ENCODE measurements around the gene JAK2.

JAK2 gene

GRCh38 chr9:5112109-5112592 lies 127.1 kb downstream of the JAK2 start:
- Mint-ChIP-seq H3K9me3 (peaks cover 4% of the 10 kb centered on the region), H3K36me3 (ENCODE audit: low read depth) (peaks cover 43% of the 10 kb centered on the region), H3K27me3 (no peaks in the 10 kb centered on the region), H3K27ac (no peak overlapping the region), H3K4me1 (no peaks in the 10 kb centered on the region), H3K4me3 (no peak overlapping the region)
- ATAC-seq (no peak), DNase-seq (no peak)

GRCh38 chr9:5112646-5113045 lies 127.6 kb downstream of the JAK2 start:
- Mint-ChIP-seq H3K4me1 (no peaks in the 10 kb centered on the region), H3K9me3 (peaks cover 4% of the 10 kb centered on the region), H3K27me3 (no peaks in the 10 kb centered on the region), H3K27ac (no peak overlapping the region), H3K36me3 (ENCODE audit: low read depth) (peaks cover 41% of the 10 kb centered on the region), H3K4me3 (no peak overlapping the region)
- DNase-seq: no peak
- no peak for ATAC-seq

DNA sequence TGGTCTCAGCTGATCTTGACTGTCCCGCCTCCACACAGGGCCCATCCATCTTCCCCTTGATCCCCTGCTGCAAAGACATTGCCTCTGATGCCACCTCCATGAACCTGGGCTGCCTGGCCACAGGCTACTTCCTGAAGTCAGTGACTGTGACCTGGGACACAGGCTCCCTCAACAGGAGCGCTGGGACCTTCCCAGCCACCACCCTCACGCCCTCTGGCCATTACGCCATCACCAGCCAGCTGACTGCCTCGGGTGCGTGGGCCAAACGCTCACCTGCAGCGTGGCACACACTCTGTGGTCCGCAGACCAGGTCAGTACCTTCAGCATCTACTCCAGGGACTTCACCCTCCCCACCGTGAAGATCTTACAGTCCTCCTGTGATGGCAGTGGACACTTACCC lies 128.5 kb downstream of the JAK2 start:
- ATAC-seq: no peak
- Mint-ChIP-seq H3K36me3 (ENCODE audit: low read depth) (peaks cover 41% of the 10 kb centered on the region), H3K4me1 (no peaks in the 10 kb centered on the region), H3K4me3 (no peak overlapping the region), H3K9me3 (peaks cover 4% of the 10 kb centered on the region), H3K27me3 (no peaks in the 10 kb centered on the region), H3K27ac (no peak overlapping the region)
- no peak for DNase-seq

DNA sequence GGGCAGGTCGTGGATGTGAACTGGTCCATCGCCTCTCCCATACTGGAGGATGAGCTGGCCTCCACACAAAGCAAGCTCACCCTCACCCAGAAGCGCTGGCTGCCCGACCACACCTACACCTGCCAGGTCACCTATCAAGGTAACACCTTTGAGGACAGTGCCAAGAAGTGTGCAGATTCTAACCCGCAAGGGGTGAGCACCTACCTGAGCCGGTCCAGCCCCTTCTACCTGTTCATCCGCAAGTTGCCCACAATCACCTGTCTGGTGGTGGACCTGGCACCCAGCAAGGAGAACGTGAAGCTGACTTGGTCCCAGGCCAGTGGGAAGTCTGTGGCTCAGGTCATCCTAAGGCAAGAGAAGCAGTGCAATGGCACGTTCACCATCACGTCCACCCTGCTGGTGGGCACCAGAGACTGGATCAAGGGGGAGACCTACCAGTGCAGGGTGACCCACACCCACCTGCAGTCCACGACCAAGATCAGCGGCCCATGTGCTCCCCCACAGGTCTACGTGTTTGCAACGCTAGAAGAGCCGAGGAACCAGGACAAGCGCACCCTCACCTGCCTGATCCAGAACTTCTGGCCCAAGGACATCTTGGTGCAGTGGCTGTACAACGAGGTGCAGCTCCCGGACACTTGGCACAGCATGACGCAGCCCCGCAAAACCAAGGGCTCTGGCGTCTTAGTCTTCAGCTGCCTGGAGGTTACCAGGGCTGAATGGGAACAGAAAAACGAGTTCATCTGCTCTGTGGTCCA lies 129.1 kb downstream of the JAK2 start:
- H3K9me3 Mint-ChIP-seq: peaks cover 4% of the 10 kb centered on the region
- no peak for ATAC-seq

GRCh38 chr9:5122116-5122515 lies 137.0 kb downstream of the JAK2 start:
- Mint-ChIP-seq H3K4me3 (no peak overlapping the region), H3K4me1 (no peaks in the 10 kb centered on the region), H3K9me3 (no peaks in the 10 kb centered on the region), H3K27me3 (no peaks in the 10 kb centered on the region), H3K27ac (no peak overlapping the region), H3K36me3 (ENCODE audit: low read depth) (peaks cover 23% of the 10 kb centered on the region)
- ATAC-seq: no peak
- DNase-seq: no peak

More for the DNA sequence above, 129.1 kb downstream of the JAK2 start:
- DNase-seq: no peak
- no peak overlapping the region for H3K27ac Mint-ChIP-seq
- H3K4me1 Mint-ChIP-seq: no peaks in the 10 kb centered on the region
- H3K36me3 Mint-ChIP-seq (ENCODE audit: low read depth): peaks cover 41% of the 10 kb centered on the region
- no peak overlapping the region for H3K4me3 Mint-ChIP-seq
- H3K27me3 Mint-ChIP-seq: no peaks in the 10 kb centered on the region

DNA sequence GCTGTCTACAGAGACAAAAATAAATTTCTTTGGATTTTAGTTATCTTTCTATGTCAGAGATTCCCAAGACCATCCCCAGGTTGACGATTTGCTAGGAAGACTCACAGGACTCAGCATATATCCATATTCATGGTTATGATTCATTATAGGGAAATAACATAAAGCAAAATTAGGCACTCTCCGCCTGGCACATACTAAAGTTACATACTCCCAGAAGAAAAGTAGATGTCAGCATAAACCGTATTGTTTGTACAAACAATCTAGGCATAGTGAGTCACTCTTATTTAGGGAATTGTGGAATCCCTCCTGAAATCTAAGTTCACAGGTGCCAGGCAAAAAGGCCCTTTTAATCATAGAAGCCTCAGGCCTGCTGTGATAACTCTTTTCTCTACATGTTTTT lies 137.4 kb downstream of the JAK2 start:
- ATAC-seq (no peak), DNase-seq (no peak)
- Mint-ChIP-seq H3K27ac (no peak overlapping the region), H3K27me3 (no peaks in the 10 kb centered on the region), H3K4me1 (no peaks in the 10 kb centered on the region), H3K4me3 (no peak overlapping the region), H3K9me3 (no peaks in the 10 kb centered on the region), H3K36me3 (ENCODE audit: low read depth) (peaks cover 25% of the 10 kb centered on the region)

GRCh38 chr9:5140151-5140550 lies 155.1 kb downstream of the JAK2 start:
- no peak for DNase-seq
- Mint-ChIP-seq H3K4me1 (peaks cover 7% of the 10 kb centered on the region), H3K27ac (no peak overlapping the region), H3K9me3 (peaks cover 38% of the 10 kb centered on the region), H3K36me3 (ENCODE audit: low read depth) (peaks cover 38% of the 10 kb centered on the region), H3K4me3 (no peak overlapping the region), H3K27me3 (no peaks in the 10 kb centered on the region)
- ATAC-seq: peak; percentile 33

GRCh38 chr9:5144217-5144616 lies 159.1 kb downstream of the JAK2 start:
- no peak for DNase-seq
- peaks cover 7% of the 10 kb centered on the region for H3K4me1 Mint-ChIP-seq
- ATAC-seq: no peak
- no peak overlapping the region for H3K4me3 Mint-ChIP-seq
- H3K36me3 Mint-ChIP-seq (ENCODE audit: low read depth): peaks cover 53% of the 10 kb centered on the region
- H3K27ac Mint-ChIP-seq: no peak overlapping the region
- no peaks in the 10 kb centered on the region for H3K27me3 Mint-ChIP-seq
- H3K9me3 Mint-ChIP-seq: peaks cover 37% of the 10 kb centered on the region

GRCh38 chr9:5146241-5146640 lies 161.2 kb downstream of the JAK2 start:
- Mint-ChIP-seq H3K4me3 (no peak overlapping the region), H3K36me3 (ENCODE audit: low read depth) (peaks cover 56% of the 10 kb centered on the region), H3K27ac (no peak overlapping the region), H3K27me3 (no peaks in the 10 kb centered on the region), H3K4me1 (peaks cover 3% of the 10 kb centered on the region), H3K9me3 (peaks cover 50% of the 10 kb centered on the region)
- DNase-seq (no peak), ATAC-seq (no peak)

All from activated naive CD8-positive, alpha-beta T cell treated with anti-CD3 and anti-CD28 coated beads, Interleukin-2, amount 50 U/mL, for 24 hours (primary cell).